ENCODE results near the gene GPR107. TPM values are rescaled to one million over a fixed set of nuclear protein-coding genes. Genes with fewer than 3 reads are reported as not detected.
"Not testable (repeated sequence)": the region's sequence is repeated elsewhere in the genome, so short reads cannot be mapped to it uniquely, and the experiment has no call there.

GPR107 gene
- total RNA-seq, 2 experiments from 2014 or later, result 25.1 to 26.3 TPM

- H3K4me3 Mint-ChIP-seq, result no peak overlapping the region
- H3K9me3 Mint-ChIP-seq, result peaks cover 4% of the 10 kb centered on the region
- H3K4me1 Mint-ChIP-seq, result peaks cover 78% of the 10 kb centered on the region
Observed at GRCh38 chr9:130020618-130021017, 33.1 kb upstream of the GPR107 start.

GRCh38 chr9:130021123-130021522 is 32.6 kb upstream of the GPR107 start:
- Mint-ChIP-seq H3K9me3 (peaks cover 4% of the 10 kb centered on the region), H3K27ac (peak overlapping the region; percentile 45), H3K27me3 (no peaks in the 10 kb centered on the region), H3K36me3 (ENCODE audit: low read depth) (peaks cover 51% of the 10 kb centered on the region), H3K4me3 (no peak overlapping the region), H3K4me1 (peaks cover 82% of the 10 kb centered on the region)
- ChIA-PET POLR2A (interaction anchor here (0.7 to 4.6 kb wide), 5 partner anchors 12 to 22 kb away, joined by 3 to 30 read pairs (median 5); partner anchors contain the start of gene FNBP1), CTCF (interaction anchor here (0.8 to 1.0 kb wide), 2 partner anchors 11 to 55 kb away, joined by 3 to 4 read pairs; no protein-coding TSS in a partner anchor)
- DNase-seq, result no peak

More at GRCh38 chr9:130020618-130021017, 33.1 kb upstream of the GPR107 start:
- peaks cover 52% of the 10 kb centered on the region for H3K36me3 Mint-ChIP-seq (ENCODE audit: low read depth)
- H3K27ac Mint-ChIP-seq, result peak overlapping the region; percentile 76
- CTCF ChIA-PET, result interaction anchor here (1.0 kb wide), 1 partner anchor 55 kb away, joined by 3 read pairs; no protein-coding TSS in a partner anchor
- DNase-seq, result no peak
- H3K27me3 Mint-ChIP-seq, result no peaks in the 10 kb centered on the region
- POLR2A ChIA-PET, result interaction anchor here (0.6 to 4.6 kb wide), 7 partner anchors 10 to 1953 kb away, joined by 3 to 30 read pairs (median 5); partner anchors contain the start of genes FNBP1 and SLC25A25

- DNase-seq, H3K4me3 Mint-ChIP-seq, H3K27me3 Mint-ChIP-seq, H3K9me3 Mint-ChIP-seq: not testable (repeated sequence)
- Mint-ChIP-seq H3K36me3 (ENCODE audit: low read depth) (peaks cover 44% of the 10 kb centered on the region), H3K27ac (peak overlapping the region; percentile 45), H3K4me1 (peaks cover 82% of the 10 kb centered on the region)
- CTCF ChIA-PET, result interaction anchor here (0.8 to 1.0 kb wide), 2 partner anchors 12 to 56 kb away, joined by 3 to 4 read pairs; no protein-coding TSS in a partner anchor
- POLR2A ChIA-PET, result interaction anchor here (1.0 to 3.8 kb wide), 5 partner anchors 13 to 29 kb away, joined by 3 to 15 read pairs (median 5); partner anchors contain the start of gene FNBP1
Observed at GRCh38 chr9:130021842-130022241, 31.9 kb upstream of the GPR107 start.

- ChIA-PET POLR2A (interaction anchor here (0.6 to 3.8 kb wide), 9 partner anchors 8 to 88 kb away, joined by 3 to 15 read pairs (median 4); partner anchors contain the start of gene FNBP1), CTCF (no interaction called here)
- DNase-seq, result no peak
- peaks cover 42% of the 10 kb centered on the region for H3K36me3 Mint-ChIP-seq (ENCODE audit: low read depth)
- no peaks in the 10 kb centered on the region for H3K9me3 Mint-ChIP-seq
- no peak overlapping the region for H3K4me3 Mint-ChIP-seq
- H3K4me1 Mint-ChIP-seq, result peaks cover 83% of the 10 kb centered on the region
- peak overlapping the region; percentile 53 for H3K27ac Mint-ChIP-seq
- no peaks in the 10 kb centered on the region for H3K27me3 Mint-ChIP-seq
Observed at GRCh38 chr9:130022566-130023143, 31.1 kb upstream of the GPR107 start.

- Mint-ChIP-seq H3K36me3 (ENCODE audit: low read depth) (peaks cover 44% of the 10 kb centered on the region), H3K4me3 (no peak overlapping the region), H3K9me3 (no peaks in the 10 kb centered on the region), H3K27me3 (no peaks in the 10 kb centered on the region), H3K27ac (peak overlapping the region; percentile 53), H3K4me1 (peaks cover 86% of the 10 kb centered on the region)
- ChIA-PET POLR2A (interaction anchor here (0.6 to 3.8 kb wide), 10 partner anchors 8 to 88 kb away, joined by 3 to 15 read pairs (median 4); partner anchors contain the start of gene FNBP1), CTCF (no interaction called here)
- DNase-seq, result no peak
Observed at GRCh38 chr9:130023144-130023787, 30.4 kb upstream of the GPR107 start.

GRCh38 chr9:130023994-130024596 is 29.6 kb upstream of the GPR107 start:
- CTCF ChIA-PET, result no interaction called here

GRCh38 chr9:130024597-130024994 is 29.1 kb upstream of the GPR107 start:
- peaks cover 92% of the 10 kb centered on the region for H3K4me1 Mint-ChIP-seq
- CTCF ChIA-PET, result no interaction called here
- POLR2A ChIA-PET, result interaction anchor here (0.6 to 2.7 kb wide), 6 partner anchors 10 to 62 kb away, joined by 3 to 14 read pairs (median 4); no protein-coding TSS in a partner anchor
- no peak overlapping the region for H3K4me3 Mint-ChIP-seq
- DNase-seq, result no peak
- peaks cover 48% of the 10 kb centered on the region for H3K36me3 Mint-ChIP-seq (ENCODE audit: low read depth)
- H3K27ac Mint-ChIP-seq, result peak overlapping the region; percentile 14
- H3K27me3 Mint-ChIP-seq, result no peaks in the 10 kb centered on the region
- H3K9me3 Mint-ChIP-seq, result no peaks in the 10 kb centered on the region

More at GRCh38 chr9:130023994-130024596, 29.6 kb upstream of the GPR107 start:
- H3K4me3 Mint-ChIP-seq, result no peak overlapping the region
- H3K36me3 Mint-ChIP-seq (ENCODE audit: low read depth), result peaks cover 48% of the 10 kb centered on the region
- peaks cover 91% of the 10 kb centered on the region for H3K4me1 Mint-ChIP-seq
- no peak for DNase-seq
- no peaks in the 10 kb centered on the region for H3K27me3 Mint-ChIP-seq
- H3K27ac Mint-ChIP-seq, result peak overlapping the region; percentile 16
- no peaks in the 10 kb centered on the region for H3K9me3 Mint-ChIP-seq
- POLR2A ChIA-PET, result interaction anchor here (0.6 to 2.7 kb wide), 7 partner anchors 10 to 61 kb away, joined by 3 to 14 read pairs (median 4); no protein-coding TSS in a partner anchor

- no peak for DNase-seq
- Mint-ChIP-seq H3K27ac (peak overlapping the region; percentile 88), H3K9me3 (no peaks in the 10 kb centered on the region), H3K27me3 (no peaks in the 10 kb centered on the region), H3K4me1 (peaks cover 91% of the 10 kb centered on the region), H3K4me3 (no peak overlapping the region), H3K36me3 (ENCODE audit: low read depth) (peaks cover 39% of the 10 kb centered on the region)
- ChIA-PET CTCF (interaction anchor here (1.0 kb wide), 1 partner anchor 138 kb away, joined by 3 read pairs; no protein-coding TSS in a partner anchor), POLR2A (interaction anchor here (0.8 to 7.0 kb wide), 13 partner anchors 8 to 157 kb away, joined by 3 to 119 read pairs (median 4); partner anchors contain the start of gene FNBP1)
Observed at GRCh38 chr9:130026583-130027340, 26.9 kb upstream of the GPR107 start.

GRCh38 chr9:130027533-130028365 is 26.0 kb upstream of the GPR107 start:
- peaks cover 93% of the 10 kb centered on the region for H3K4me1 Mint-ChIP-seq
- no peak for DNase-seq
- H3K27ac Mint-ChIP-seq, result peak overlapping the region; percentile 88
- ChIA-PET CTCF (interaction anchor here (1.0 to 3.9 kb wide), 4 partner anchors 11 to 139 kb away, joined by 3 to 22 read pairs (median 6); no protein-coding TSS in a partner anchor), POLR2A (interaction anchor here (0.8 to 7.0 kb wide), 21 partner anchors 7 to 165 kb away, joined by 3 to 119 read pairs (median 5); partner anchors contain the start of genes FNBP1 and GPR107)
- H3K4me3 Mint-ChIP-seq, result peak overlapping the region; percentile 26
- H3K36me3 Mint-ChIP-seq (ENCODE audit: low read depth), result peaks cover 37% of the 10 kb centered on the region
- no peaks in the 10 kb centered on the region for H3K9me3 Mint-ChIP-seq
- no peaks in the 10 kb centered on the region for H3K27me3 Mint-ChIP-seq

GRCh38 chr9:130028493-130029222 is 25.0 kb upstream of the GPR107 start:
- Mint-ChIP-seq H3K27ac (peak overlapping the region; percentile 88), H3K36me3 (ENCODE audit: low read depth) (peaks cover 41% of the 10 kb centered on the region), H3K4me3 (peak overlapping the region; percentile 39), H3K4me1 (peaks cover 92% of the 10 kb centered on the region), H3K27me3 (no peaks in the 10 kb centered on the region), H3K9me3 (no peaks in the 10 kb centered on the region)
- POLR2A ChIA-PET, result interaction anchor here (0.7 to 7.0 kb wide), 24 partner anchors 9 to 166 kb away, joined by 3 to 119 read pairs (median 6); partner anchors contain the start of genes FNBP1 and GPR107
- no peak for DNase-seq
- CTCF ChIA-PET, result interaction anchor here (1.0 to 3.9 kb wide), 4 partner anchors 9 to 66 kb away, joined by 3 to 22 read pairs (median 7); no protein-coding TSS in a partner anchor

Measured in activated CD4-positive, alpha-beta memory T cell treated with anti-CD3 and anti-CD28 coated beads, Interleukin-2, amount 10 ng/mL, durations not matched to agents 7 days and 5 days (primary cell).